Neural progenitor cell (in vitro differentiated cells): ENCODE results near the gene HIVEP2. TPM values are rescaled to one million over a fixed set of nuclear protein-coding genes. Genes with fewer than 3 reads are reported as not detected.

ENCODE experiments used
- DNase-seq: peaks from one replicate; pipeline ENCODE4 v3.0.0-alpha.2; 2016; ENCODE audit warnings: low spot score
- H2AFZ ChIP-seq: fragments of 200-600 bp; sonication (generic); replicated peaks from 2 replicates; pipeline ENCODE4 v1.6.1; 2016; ENCODE audit warnings: antibody characterized with exemption
- H3F3A ChIP-seq: fragments of 200-600 bp; sonication (generic); 2 replicates; pipeline ENCODE4 v1.6.1; 2016; ENCODE audit warnings: antibody characterized with exemption, low read depth
- H3K27ac ChIP-seq: fragments of 200-600 bp; sonication (generic); 2 replicates; pipeline ENCODE4 v1.5.1; 2016; ENCODE audit warnings: mild to moderate bottlenecking
- H3K27me3 ChIP-seq: fragments of 200-600 bp; sonication (generic); 2 replicates; pipeline ENCODE4 v1.6.1; 2016; ENCODE audit warnings: mild to moderate bottlenecking, moderate library complexity
- H3K36me3 ChIP-seq: fragments of 200-600 bp; sonication (generic); 2 replicates; pipeline ENCODE4 v1.5.1; 2016
- H3K4me1 ChIP-seq: fragments of 200-600 bp; sonication (generic); 2 replicates; pipeline ENCODE4 v1.6.1; 2016; ENCODE audit warnings: mixed run types
- H3K4me2 ChIP-seq: fragments of 200-600 bp; sonication (generic); 2 replicates; pipeline ENCODE4 v1.6.1; 2016
- H3K4me3 ChIP-seq: fragments of 200-600 bp; sonication (generic); 2 replicates; pipeline ENCODE4 v1.5.1; 2016
- H3K79me2 ChIP-seq: fragments of 200-600 bp; sonication (generic); 2 replicates; pipeline ENCODE4 v1.6.1; 2016; ENCODE audit warnings: low read depth
- H3K9ac ChIP-seq: fragments of 200-600 bp; sonication (generic); 2 replicates; pipeline ENCODE4 v1.6.1; 2016
- H3K9me3 ChIP-seq: fragments of 200-600 bp; sonication (generic); 2 replicates; pipeline ENCODE4 v1.5.1; 2016; ENCODE audit warnings: low read depth
- H4K20me1 ChIP-seq: fragments of 200-600 bp; sonication (generic); 2 replicates; pipeline ENCODE4 v1.6.1; 2016; ENCODE audit warnings: low read depth
- H3K27ac Mint-ChIP-seq: 3 replicates; pipeline ENCODE4 v1.8.0; 2021; ENCODE audit warnings: mixed read lengths
- H3K27me3 Mint-ChIP-seq: 2 replicates; pipeline ENCODE4 v1.8.0; 2022; ENCODE audit warnings: low read depth, mild to moderate bottlenecking, inconsistent platforms, moderate library complexity, mixed read lengths; ENCODE audit not compliant: insufficient read depth
- H3K36me3 Mint-ChIP-seq: 3 replicates; pipeline ENCODE4 v1.8.0; 2021; ENCODE audit warnings: mixed read lengths
- H3K4me1 Mint-ChIP-seq: 3 replicates; pipeline ENCODE4 v1.8.0; 2021; ENCODE audit warnings: mixed read lengths
- H3K4me3 Mint-ChIP-seq: 3 replicates; pipeline ENCODE4 v1.8.0; 2021; ENCODE audit warnings: mild to moderate bottlenecking, moderate library complexity, mixed read lengths
- H3K9me3 Mint-ChIP-seq: 3 replicates; pipeline ENCODE4 v1.8.0; 2020; ENCODE audit warnings: mixed read lengths
- EZH2 ChIP-seq: fragments of 200-600 bp; sonication (generic); IDR thresholded peaks from 2 replicates; pipeline ENCODE4 v1.6.1; 2017; ENCODE audit warnings: antibody characterized with exemption, mild to moderate bottlenecking, moderate library complexity
- EZH2phosphoT487 ChIP-seq: fragments of 200-600 bp; sonication (generic); IDR thresholded peaks from 2 replicates; pipeline ENCODE4 v1.6.1; 2017; ENCODE audit warnings: antibody characterized with exemption
- total RNA-seq: library from RNA; depleted of rRNA; stranded (reverse); fragments of >200 nt; gene quantifications from 2 replicates; pipeline ENCODE4 v1.2.3, GENCODE V29; 2015; ENCODE audit warnings: low replicate concordance
- TF ChIP-seq, protein P1 (sequence below): fragments of 200-600 bp; sonication (generic); IDR thresholded peaks from 2 replicates; pipeline ENCODE4 v1.5.1; 2017; ENCODE audit warnings: antibody characterized with exemption, mild to moderate bottlenecking

HIVEP2 gene
- total RNA-seq, 1 donor from 2014 or later, result 2.1 TPM

DNA sequence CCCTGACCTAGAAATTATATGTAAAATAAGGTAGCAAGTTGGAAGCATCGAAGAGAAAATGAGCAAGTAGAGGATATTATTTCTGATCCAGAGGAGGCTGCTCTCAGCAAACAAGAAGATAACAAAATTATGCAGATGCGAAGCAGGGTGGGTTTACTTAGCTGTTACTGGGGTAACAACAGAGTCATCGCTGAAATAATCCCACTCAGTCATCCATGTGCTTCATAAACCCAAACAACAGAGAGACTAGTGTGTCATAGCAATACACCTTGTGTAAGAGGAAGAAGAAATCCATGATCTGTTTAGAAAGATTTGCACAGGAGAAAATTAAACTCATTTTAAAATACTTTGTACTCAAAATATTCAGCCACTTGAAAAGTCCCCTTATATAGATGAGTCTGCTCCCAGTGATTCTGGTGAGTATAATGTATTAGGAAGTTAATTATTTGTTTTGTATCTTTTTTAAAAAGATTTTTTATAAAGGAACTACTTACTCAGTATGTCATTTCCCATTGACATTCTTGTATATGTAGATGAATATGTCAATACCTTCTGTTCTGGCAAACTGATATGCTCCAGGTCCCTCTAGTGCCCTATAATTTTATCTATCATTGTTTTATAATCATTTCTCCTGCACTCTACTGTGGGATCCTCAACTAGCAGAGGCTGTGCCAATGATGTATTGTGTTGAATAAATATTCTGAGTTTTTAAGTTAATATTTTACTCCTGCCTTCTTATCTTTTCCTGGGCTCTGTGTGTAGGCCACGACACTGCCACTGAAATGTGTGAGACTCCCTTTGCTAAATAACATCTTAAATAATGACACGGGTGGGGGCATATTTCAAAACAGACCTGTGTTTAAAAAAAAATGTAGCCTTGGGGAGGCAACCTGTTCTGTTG is 8.6 kb upstream of the HIVEP2 start:
- H3K9me3 Mint-ChIP-seq, result no peaks in the 10 kb centered on the region
- no peaks in the 10 kb centered on the region for H3K36me3 Mint-ChIP-seq
- no peaks in the 10 kb centered on the region for H4K20me1 ChIP-seq
- H3K9me3 ChIP-seq, result no peaks in the 10 kb centered on the region
- DNase-seq, result no peak
- no peaks in the 10 kb centered on the region for H3K36me3 ChIP-seq
- no peaks in the 10 kb centered on the region for H3K27me3 ChIP-seq
- H3K4me2 ChIP-seq, result no peak overlapping the region
- TF ChIP-seq, protein P1, sequence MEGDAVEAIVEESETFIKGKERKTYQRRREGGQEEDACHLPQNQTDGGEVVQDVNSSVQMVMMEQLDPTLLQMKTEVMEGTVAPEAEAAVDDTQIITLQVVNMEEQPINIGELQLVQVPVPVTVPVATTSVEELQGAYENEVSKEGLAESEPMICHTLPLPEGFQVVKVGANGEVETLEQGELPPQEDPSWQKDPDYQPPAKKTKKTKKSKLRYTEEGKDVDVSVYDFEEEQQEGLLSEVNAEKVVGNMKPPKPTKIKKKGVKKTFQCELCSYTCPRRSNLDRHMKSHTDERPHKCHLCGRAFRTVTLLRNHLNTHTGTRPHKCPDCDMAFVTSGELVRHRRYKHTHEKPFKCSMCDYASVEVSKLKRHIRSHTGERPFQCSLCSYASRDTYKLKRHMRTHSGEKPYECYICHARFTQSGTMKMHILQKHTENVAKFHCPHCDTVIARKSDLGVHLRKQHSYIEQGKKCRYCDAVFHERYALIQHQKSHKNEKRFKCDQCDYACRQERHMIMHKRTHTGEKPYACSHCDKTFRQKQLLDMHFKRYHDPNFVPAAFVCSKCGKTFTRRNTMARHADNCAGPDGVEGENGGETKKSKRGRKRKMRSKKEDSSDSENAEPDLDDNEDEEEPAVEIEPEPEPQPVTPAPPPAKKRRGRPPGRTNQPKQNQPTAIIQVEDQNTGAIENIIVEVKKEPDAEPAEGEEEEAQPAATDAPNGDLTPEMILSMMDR, result no peak
- no peak for TF ChIP-seq EZH2
- TF ChIP-seq EZH2phosphoT487, result no peak
- no peaks in the 10 kb centered on the region for H3K4me1 ChIP-seq
- no peaks in the 10 kb centered on the region for H3K27me3 Mint-ChIP-seq
- no peak overlapping the region for H3K9ac ChIP-seq
- no peaks in the 10 kb centered on the region for H3K79me2 ChIP-seq
- no peak overlapping the region for H3K27ac ChIP-seq
- no peak overlapping the region for H3K27ac Mint-ChIP-seq
- no peaks in the 10 kb centered on the region for H3F3A ChIP-seq
- no peak overlapping the region for H3K4me3 Mint-ChIP-seq
- no peaks in the 10 kb centered on the region for H3K4me1 Mint-ChIP-seq
- H2AFZ ChIP-seq, result no peak overlapping the region
- no peak overlapping the region for H3K4me3 ChIP-seq

DNA sequence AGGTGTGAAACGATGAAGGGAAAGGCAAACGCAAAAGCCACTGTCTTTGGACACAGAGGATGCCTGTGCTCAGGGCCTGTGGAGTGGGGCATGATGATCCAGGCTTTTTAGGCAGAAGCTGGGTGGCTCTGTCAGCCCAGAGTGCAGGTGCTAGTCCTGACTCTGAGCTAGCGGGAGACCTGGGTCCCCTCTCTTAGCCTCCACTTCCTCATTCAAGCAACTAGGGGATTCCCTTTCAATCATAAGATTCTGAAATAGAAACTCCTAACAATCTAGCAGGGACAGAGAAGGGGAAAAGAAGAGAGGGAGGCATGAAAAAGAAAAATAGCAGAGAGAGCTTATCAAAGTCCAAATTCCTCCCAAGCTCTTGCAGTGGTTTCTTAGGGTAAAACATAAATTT is 7.6 kb upstream of the HIVEP2 start:
- TF ChIP-seq EZH2phosphoT487 (no peak), EZH2 (no peak)
- TF ChIP-seq, protein P1, result no peak

DNA sequence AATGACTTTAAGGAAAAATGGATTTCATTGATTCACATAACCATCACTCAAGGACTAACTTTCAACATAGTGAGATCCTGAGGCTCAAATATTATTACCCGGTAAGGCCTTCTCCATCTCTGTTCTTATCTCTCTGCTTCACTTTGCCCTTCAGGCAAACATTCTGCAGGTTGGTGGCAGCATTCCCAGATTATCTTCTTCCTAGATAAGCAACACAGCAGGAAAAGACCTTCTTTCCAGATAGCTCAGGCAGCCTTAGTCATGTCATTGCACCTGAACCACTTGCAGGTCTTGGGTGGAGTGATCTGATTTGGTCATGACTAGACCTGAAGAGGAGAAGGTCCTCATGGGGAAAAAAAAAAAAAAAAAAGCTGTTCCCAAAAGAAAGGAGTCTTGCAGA is 5.3 kb upstream of the HIVEP2 start:
- TF ChIP-seq, protein P1, result no peak
- no peak for TF ChIP-seq EZH2
- TF ChIP-seq EZH2phosphoT487, result no peak
- Histone ChIP-seq H4K20me1 (no peaks in the 10 kb centered on the region), H3K79me2 (no peaks in the 10 kb centered on the region), H3K4me2 (no peak overlapping the region), H3K36me3 (no peaks in the 10 kb centered on the region), H3K4me1 (peaks cover 10% of the 10 kb centered on the region), H2AFZ (no peak overlapping the region), H3K27me3 (peaks cover 27% of the 10 kb centered on the region), H3F3A (peaks cover 26% of the 10 kb centered on the region), H3K27ac (no peak overlapping the region), H3K4me3 (no peak overlapping the region), H3K9ac (no peak overlapping the region), H3K9me3 (no peaks in the 10 kb centered on the region)
- Mint-ChIP-seq H3K9me3 (no peaks in the 10 kb centered on the region), H3K27me3 (peaks cover 11% of the 10 kb centered on the region), H3K4me1 (peaks cover 11% of the 10 kb centered on the region), H3K4me3 (no peak overlapping the region), H3K27ac (no peak overlapping the region), H3K36me3 (no peaks in the 10 kb centered on the region)
- DNase-seq, result no peak

More for the DNA sequence above, 7.6 kb upstream of the HIVEP2 start:
- H4K20me1 ChIP-seq, result no peaks in the 10 kb centered on the region
- no peaks in the 10 kb centered on the region for H3K9me3 ChIP-seq
- H3K27ac ChIP-seq, result no peak overlapping the region
- H3K27me3 ChIP-seq, result peaks cover 9% of the 10 kb centered on the region
- DNase-seq, result no peak
- no peak overlapping the region for H3K4me2 ChIP-seq
- no peaks in the 10 kb centered on the region for H3K79me2 ChIP-seq
- no peaks in the 10 kb centered on the region for H3K9me3 Mint-ChIP-seq
- H3K36me3 ChIP-seq, result no peaks in the 10 kb centered on the region
- no peak overlapping the region for H3K9ac ChIP-seq
- H3K27me3 Mint-ChIP-seq, result peaks cover 2% of the 10 kb centered on the region
- no peak overlapping the region for H2AFZ ChIP-seq
- no peak overlapping the region for H3K4me3 ChIP-seq
- H3K36me3 Mint-ChIP-seq, result no peaks in the 10 kb centered on the region
- no peak overlapping the region for H3K27ac Mint-ChIP-seq
- H3K4me1 ChIP-seq, result peaks cover 10% of the 10 kb centered on the region
- peaks cover 10% of the 10 kb centered on the region for H3F3A ChIP-seq
- H3K4me3 Mint-ChIP-seq, result no peak overlapping the region
- H3K4me1 Mint-ChIP-seq, result peaks cover 7% of the 10 kb centered on the region
